Midbrain (tissue), 1 donor: Measurements from ENCODE around the gene GASK1A.

Source experiments
- DNase-seq: peaks from one replicate; lab custom pipeline; 2025; lab: John Stamatoyannopoulos, UW

GASK1A gene

DNA sequence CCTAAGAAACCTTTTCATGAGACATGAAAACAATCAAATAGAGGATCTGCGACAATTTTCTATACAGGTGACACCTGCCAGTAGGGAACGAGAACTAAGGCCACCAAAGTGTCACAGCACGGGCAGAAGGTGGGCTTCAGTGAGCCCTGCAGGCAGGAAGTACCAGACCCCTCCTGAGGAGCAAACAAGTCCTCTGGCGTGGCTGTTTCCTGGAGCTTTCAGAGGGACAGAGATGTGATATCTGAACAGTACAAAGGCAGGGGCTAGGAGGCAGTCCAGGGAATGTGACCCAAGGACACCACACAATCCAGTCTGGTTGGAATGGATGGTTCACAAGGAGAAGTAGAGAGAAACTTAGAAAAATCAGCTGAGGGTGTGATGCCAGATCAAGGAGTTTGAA lies 110.0 kb downstream of the GASK1A start:
- no peak for DNase-seq

GRCh38 chr3:43090238-43090637 lies 111.1 kb downstream of the GASK1A start:
- DNase-seq: no peak

- no peak for DNase-seq
Observed at GRCh38 chr3:43091481-43091880, 112.4 kb downstream of the GASK1A start.

DNA sequence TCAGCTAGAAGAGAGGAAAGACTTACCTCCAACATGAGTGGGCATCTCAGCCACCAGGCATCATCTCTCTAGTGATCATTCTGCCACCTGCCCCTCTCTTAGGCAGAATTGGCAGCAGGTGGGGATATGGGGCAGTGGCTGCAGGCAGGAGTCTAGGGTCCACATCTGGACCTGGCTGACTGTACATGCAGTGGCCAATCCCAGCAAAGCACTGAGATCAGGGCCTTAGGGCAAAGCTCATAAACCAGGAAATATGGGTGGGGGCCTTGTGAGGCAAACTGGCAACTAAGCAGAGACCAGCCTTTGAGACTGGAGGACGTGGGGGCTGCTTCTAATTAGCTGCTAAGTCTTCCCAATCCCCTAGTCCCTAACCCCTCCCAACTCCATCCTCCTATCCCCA lies 113.9 kb downstream of the GASK1A start:
- DNase-seq: no peak

GRCh38 chr3:43093974-43094373 lies 114.9 kb downstream of the GASK1A start:
- DNase-seq: no peak

DNA sequence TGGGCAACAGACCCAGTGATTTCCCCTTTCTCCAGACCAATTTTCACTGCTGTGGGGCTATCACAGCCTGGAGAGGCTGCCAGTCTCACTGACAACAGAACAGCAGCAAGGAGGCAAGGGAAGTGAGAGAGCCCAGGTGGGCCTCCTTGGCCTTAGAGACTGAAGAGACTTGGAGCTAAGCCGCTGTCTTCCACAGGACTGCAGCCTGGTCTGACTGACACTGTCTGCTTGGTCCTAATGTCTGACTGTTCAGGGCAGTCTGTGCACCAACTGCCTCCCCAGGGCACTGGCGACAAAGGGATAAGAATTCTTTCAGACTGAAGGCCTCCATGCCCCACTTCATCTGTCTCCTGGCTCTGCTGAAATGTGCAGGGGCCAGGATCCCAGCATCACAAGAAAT lies 115.3 kb downstream of the GASK1A start:
- DNase-seq: no peak

DNA sequence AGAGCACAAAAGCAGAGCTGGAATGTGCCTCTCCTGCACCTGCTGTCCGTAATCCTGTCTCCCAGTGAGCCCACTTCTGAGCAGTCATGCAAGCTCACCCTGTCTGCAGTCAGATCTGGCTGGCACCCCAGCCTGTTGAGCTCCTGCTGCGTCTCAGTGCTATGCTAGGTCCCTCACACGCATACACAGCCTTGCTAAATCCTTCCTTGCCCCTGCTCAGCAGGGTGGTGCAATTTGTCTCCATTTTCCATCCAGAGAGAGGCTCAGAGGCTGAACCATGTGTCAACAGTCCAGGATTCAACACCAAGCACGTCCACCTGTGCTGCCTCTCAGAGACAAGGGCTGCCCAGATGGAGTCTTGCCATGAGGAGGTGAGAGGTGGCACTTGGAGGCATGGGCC lies 115.7 kb downstream of the GASK1A start:
- DNase-seq: no peak

DNA sequence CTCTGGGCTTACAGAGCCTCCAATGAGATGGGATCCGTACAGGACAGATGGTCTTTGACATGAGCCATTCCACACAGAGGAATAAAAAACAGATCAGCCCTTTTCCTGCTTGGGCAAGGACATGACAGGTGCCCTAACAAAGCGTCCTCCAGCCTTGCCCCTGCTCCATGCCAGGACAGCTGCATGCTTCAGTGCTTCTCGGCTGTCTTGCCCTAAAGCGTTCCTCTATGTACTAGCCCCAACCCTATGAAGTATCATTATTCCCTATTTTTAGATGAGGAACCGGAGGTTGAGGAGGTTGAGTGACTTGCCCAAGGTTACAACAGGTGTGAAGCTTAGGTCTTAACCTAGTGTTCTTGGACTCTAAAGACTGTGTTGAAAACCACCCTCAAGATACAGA lies 116.3 kb downstream of the GASK1A start:
- DNase-seq: no peak

DNA sequence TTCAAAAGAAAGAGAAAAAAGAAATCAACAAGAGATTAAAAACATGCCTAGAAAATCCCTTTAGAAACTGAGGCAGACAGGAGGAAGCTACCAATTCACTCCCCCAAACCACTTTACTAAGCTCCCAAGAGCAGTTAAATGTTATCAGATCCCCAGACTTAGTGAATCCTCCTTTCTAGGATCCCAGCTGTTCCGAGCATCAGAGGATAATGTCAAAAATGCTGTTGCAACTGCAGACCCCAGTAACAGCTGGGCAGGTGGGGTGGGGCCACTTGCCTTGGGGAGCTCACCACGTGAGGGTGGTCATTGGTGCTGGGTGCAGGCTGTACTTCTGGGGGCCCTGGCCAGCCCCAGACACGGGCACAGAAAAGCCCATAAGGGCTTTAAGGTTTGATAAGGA lies 117.7 kb downstream of the GASK1A start:
- no peak for DNase-seq

- DNase-seq: no peak
Observed at GRCh38 chr3:43097400-43098080, 118.4 kb downstream of the GASK1A start.

- no peak for DNase-seq
Observed at GRCh38 chr3:43098761-43099160, 119.7 kb downstream of the GASK1A start.

DNA sequence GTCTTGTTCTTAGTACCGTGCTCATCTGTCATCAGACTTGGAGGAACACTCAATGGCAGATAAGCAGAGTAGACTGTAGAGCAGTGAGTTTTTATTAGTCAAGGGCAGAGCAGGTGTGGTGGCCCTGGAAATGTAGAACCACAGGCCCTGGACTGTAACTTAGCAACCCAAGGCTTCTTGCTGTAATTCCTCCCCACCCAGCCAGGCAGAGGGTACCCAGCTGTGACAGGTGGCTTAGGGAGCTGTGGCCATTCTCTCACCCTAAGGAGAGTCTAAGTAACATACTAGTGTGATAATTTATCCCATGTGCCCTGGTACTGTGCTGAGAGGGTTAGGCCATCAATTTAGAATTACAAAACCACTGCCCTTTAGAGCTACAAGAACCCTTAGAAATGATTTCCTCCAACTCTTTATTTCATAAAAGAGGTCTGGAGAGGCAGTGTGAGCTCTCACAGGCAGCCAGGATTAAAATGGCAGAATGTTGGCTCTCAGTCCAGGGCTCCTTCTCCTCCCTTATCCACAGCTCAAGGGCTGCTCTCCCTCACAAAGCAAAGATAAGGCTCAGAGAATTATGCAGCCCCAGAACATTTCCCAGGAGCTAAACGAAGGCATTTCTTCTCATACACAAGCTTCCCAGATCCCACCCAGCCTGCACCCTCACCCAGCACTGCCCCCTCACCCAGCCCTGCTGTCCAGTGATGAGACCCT lies 123.8 kb downstream of the GASK1A start:
- DNase-seq: no peak

DNA sequence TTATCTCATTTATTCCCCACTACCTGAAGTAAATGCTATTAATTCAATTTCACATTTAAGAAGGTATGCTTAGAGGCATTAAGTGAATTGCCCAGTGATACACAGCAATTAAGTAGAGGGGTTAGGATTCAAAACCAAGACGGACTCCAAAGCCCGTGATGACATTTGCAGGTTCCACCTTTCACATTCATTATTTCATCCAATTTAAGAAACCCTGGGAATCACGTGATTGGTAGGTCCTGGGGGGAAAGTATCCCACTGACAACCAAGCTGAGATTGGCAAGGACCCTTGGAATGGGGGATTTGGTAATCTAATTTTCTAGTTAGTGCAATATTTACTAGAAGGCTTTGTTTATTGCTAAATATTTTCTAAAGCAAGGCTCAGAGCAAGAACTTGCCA lies 124.9 kb downstream of the GASK1A start:
- DNase-seq: no peak

GRCh38 chr3:43104660-43105595 lies 125.8 kb downstream of the GASK1A start:
- no peak for DNase-seq

DNA sequence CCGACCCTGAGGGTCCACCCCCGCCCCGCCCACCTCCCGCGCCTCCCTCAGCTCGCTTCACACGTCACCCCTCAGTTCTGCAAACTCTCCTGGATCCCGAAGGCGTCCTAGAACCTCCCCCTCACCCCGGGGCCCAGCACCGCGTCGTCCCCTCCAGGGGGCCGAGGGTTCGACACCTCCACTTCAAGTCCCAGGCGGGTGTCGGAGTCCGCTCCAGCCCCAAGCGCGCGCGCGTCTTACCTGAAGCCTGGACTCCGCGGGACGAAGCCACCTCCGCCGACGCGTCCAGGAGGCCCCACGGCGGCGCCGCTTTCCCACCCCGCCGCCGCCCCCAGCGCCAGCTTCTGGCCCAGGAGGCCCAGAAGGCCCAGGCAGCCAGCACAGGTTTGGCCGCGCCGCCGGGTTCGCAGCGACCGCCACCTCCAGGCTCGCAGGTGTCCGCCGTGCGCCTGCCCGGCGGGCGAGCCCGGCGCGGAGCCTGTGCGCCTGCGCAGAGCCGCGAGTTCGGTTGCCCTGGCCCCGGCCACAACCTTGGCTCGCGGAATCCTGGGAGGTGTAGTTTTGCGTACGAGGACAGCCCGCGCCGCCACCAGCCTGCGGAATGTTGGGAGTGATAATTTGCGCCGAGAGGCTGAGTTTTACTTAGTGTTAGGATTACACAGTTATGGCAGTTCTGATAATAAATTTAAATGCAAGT lies 126.6 kb downstream of the GASK1A start, which contains the start of gene POMGNT2:
Gene POMGNT2, minus strand, starts transcription at position 484 of the 697 bp plus-strand sequence. CDS start 24,648 bp downstream, outside the sequence.
- peak; percentile 90 for DNase-seq

DNA sequence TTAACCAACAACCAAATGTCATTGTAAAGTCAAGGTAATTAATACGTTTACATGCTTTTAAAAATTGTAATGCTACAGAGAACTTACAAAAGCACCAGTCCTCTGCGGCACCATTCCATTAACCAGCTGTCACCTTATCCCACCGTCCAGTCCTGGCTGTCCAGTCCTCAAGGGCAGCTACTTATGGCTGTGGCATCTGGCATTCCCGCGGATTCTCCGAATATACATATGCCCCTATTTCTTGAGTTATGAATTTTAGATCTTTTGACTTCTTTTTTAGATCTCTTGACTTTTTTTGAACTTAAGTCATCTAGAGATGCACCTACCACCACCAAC lies 127.2 kb downstream of the GASK1A start:
- DNase-seq: no peak
